GM21737 (cell line): ENCODE results near the gene USP17L26.
"Not testable (repeated sequence)": the region's sequence is repeated elsewhere in the genome, so short reads cannot be mapped to it uniquely, and the experiment has no call there.

Source experiments
- ATAC-seq: cut with Tn5 transposase; IDR thresholded peaks from one replicate; pipeline ENCODE4 v1.9.1; 2021; ENCODE audit warnings: mild to moderate bottlenecking, moderate library complexity; ENCODE audit not compliant: unreplicated experiment

Gene USP17L26, protein sequence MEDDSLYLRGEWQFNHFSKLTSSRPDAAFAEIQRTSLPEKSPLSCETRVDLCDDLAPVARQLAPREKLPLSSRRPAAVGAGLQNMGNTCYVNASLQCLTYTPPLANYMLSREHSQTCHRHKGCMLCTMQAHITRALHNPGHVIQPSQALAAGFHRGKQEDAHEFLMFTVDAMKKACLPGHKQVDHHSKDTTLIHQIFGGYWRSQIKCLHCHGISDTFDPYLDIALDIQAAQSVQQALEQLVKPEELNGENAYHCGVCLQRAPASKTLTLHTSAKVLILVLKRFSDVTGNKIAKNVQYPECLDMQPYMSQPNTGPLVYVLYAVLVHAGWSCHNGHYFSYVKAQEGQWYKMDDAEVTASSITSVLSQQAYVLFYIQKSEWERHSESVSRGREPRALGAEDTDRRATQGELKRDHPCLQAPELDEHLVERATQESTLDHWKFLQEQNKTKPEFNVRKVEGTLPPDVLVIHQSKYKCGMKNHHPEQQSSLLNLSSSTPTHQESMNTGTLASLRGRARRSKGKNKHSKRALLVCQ

DNA sequence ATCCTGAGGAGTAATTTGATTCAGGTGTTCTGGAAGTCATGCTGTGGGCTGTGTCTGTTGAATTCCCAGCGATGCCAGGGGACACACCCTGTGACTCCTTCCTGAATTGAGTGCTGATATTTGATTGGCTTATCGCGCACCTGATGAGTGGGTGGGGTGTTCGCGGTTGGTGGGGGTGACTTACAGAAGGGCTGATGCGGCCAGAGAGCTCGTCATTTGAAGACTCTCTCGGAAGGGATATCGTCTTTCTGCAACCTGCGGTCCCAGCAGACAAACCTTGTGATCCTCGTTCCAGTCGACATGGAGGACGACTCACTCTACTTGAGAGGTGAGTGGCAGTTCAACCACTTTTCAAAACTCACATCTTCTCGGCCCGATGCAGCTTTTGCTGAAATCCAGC, at the start of gene USP17L26:
USP17L26 (plus strand) TSS at position 301 of the 400 bp plus-strand sequence; CDS start at position 301, 0 bp downstream.
- ATAC-seq: not testable (repeated sequence)

DNA sequence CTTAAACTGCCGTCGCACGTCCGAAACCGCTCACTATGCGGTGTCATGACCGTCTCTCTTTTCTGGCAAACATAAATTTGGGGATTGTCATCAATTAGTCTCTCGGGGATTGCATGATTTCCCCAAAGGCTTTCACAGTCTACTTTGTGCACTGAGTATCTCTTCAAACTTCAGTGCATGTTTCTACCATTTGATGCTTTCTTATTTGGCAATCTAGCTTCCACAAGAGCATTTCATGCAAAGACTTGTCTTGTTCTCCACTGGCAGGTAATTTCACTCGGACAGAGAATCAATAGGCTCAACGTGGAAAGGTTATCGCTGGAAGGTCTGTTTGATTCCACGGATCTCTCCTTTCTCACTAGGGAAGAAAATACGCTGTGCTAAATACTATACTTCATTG, 10.3 kb upstream of the USP17L26 start:
- ATAC-seq: not testable (repeated sequence)

DNA sequence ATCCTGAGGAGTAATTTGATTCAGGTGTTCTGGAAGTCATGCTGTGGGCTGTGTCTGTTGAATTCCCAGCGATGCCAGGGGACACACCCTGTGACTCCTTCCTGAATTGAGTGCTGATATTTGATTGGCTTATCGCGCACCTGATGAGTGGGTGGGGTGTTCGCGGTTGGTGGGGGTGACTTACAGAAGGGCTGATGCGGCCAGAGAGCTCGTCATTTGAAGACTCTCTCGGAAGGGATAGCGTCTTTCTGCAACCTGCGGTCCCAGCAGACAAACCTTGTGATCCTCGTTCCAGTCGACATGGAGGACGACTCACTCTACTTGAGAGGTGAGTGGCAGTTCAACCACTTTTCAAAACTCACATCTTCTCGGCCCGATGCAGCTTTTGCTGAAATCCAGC, 9.6 kb upstream of the USP17L26 start, which contains the start of gene USP17L24:
USP17L24 (plus strand) TSS at position 301 of the 400 bp plus-strand sequence; CDS start at position 301, 0 bp downstream.
- not testable (repeated sequence) for ATAC-seq

DNA sequence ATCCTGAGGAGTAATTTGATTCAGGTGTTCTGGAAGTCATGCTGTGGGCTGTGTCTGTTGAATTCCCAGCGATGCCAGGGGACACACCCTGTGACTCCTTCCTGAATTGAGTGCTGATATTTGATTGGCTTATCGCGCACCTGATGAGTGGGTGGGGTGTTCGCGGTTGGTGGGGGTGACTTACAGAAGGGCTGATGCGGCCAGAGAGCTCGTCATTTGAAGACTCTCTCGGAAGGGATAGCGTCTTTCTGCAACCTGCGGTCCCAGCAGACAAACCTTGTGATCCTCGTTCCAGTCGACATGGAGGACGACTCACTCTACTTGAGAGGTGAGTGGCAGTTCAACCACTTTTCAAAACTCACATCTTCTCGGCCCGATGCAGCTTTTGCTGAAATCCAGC, 4.8 kb upstream of the USP17L26 start, which contains the start of gene USP17L25:
USP17L25 (plus strand) TSS at position 301 of the 400 bp plus-strand sequence; CDS start at position 301, 0 bp downstream.
- not testable (repeated sequence) for ATAC-seq

DNA sequence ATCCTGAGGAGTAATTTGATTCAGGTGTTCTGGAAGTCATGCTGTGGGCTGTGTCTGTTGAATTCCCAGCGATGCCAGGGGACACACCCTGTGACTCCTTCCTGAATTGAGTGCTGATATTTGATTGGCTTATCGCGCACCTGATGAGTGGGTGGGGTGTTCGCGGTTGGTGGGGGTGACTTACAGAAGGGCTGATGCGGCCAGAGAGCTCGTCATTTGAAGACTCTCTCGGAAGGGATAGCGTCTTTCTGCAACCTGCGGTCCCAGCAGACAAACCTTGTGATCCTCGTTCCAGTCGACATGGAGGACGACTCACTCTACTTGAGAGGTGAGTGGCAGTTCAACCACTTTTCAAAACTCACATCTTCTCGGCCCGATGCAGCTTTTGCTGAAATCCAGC, 4.6 kb downstream of the USP17L26 start, which contains the start of gene USP17L5:
USP17L5 (plus strand) TSS at position 301 of the 400 bp plus-strand sequence; CDS start at position 301, 0 bp downstream.
- ATAC-seq: not testable (repeated sequence)

DNA sequence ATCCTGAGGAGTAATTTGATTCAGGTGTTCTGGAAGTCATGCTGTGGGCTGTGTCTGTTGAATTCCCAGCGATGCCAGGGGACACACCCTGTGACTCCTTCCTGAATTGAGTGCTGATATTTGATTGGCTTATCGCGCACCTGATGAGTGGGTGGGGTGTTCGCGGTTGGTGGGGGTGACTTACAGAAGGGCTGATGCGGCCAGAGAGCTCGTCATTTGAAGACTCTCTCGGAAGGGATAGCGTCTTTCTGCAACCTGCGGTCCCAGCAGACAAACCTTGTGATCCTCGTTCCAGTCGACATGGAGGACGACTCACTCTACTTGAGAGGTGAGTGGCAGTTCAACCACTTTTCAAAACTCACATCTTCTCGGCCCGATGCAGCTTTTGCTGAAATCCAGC, 9.4 kb downstream of the USP17L26 start, which contains the start of gene USP17L27:
USP17L27 (plus strand) TSS at position 301 of the 400 bp plus-strand sequence; CDS start at position 301, 0 bp downstream.
- not testable (repeated sequence) for ATAC-seq

DNA sequence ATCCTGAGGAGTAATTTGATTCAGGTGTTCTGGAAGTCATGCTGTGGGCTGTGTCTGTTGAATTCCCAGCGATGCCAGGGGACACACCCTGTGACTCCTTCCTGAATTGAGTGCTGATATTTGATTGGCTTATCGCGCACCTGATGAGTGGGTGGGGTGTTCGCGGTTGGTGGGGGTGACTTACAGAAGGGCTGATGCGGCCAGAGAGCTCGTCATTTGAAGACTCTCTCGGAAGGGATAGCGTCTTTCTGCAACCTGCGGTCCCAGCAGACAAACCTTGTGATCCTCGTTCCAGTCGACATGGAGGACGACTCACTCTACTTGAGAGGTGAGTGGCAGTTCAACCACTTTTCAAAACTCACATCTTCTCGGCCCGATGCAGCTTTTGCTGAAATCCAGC, 14.1 kb downstream of the USP17L26 start, which contains the start of gene USP17L28:
USP17L28 (plus strand) TSS at position 301 of the 400 bp plus-strand sequence; CDS start at position 301, 0 bp downstream.
- not testable (repeated sequence) for ATAC-seq

DNA sequence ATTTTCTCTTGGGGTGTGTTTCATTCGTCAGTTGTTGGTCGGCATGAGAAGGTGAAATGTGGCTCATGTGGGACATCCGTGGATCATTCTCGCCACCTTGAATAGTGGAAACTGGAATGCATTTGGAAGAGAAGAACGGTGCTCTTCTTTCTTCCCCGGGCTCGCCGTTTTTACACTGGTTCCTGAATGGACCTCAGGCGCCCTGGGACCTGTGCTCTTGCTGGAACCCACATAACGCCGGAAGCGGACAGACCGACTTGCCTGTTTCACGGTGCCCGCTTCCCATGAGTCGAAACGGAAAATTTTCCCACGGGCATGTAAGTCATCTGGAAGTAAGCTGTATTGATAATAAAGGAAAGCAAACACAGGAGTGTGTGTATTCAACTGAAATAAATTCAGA, 16.4 kb downstream of the USP17L26 start:
- ATAC-seq: not testable (repeated sequence)

DNA sequence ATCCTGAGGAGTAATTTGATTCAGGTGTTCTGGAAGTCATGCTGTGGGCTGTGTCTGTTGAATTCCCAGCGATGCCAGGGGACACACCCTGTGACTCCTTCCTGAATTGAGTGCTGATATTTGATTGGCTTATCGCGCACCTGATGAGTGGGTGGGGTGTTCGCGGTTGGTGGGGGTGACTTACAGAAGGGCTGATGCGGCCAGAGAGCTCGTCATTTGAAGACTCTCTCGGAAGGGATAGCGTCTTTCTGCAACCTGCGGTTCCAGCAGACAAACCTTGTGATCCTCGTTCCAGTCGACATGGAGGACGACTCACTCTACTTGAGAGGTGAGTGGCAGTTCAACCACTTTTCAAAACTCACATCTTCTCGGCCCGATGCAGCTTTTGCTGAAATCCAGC, 18.9 kb downstream of the USP17L26 start, which contains the start of gene USP17L29:
USP17L29 (plus strand) TSS at position 301 of the 400 bp plus-strand sequence; CDS start at position 301, 0 bp downstream.
- ATAC-seq: not testable (repeated sequence)

DNA sequence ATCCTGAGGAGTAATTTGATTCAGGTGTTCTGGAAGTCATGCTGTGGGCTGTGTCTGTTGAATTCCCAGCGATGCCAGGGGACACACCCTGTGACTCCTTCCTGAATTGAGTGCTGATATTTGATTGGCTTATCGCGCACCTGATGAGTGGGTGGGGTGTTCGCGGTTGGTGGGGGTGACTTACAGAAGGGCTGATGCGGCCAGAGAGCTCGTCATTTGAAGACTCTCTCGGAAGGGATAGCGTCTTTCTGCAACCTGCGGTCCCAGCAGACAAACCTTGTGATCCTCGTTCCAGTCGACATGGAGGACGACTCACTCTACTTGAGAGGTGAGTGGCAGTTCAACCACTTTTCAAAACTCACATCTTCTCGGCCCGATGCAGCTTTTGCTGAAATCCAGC, 28.4 kb downstream of the USP17L26 start, which contains the start of gene USP17L30:
USP17L30 (plus strand) TSS at position 301 of the 400 bp plus-strand sequence; CDS start at position 301, 0 bp downstream.
- ATAC-seq: not testable (repeated sequence)

DNA sequence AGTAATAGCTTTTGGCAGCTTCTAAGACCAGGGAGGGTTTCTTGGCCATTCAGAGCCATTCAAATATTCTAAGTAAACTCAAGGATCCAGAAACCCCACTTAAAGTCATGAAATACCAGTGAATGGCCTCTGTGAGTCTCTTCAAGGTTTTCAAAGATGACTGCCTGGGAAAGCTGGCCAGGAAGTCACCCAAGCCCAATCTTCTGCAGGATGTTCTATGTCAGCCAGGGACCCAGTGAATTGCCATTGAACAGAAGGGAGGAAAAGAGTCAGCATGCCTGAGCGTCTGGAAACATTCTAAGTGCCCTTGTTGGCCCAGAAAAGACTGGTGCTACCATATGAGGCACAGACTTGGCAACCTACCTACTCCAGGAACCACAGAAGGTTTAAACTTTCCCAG, 45.4 kb downstream of the USP17L26 start:
- ATAC-seq: not testable (repeated sequence)

DNA sequence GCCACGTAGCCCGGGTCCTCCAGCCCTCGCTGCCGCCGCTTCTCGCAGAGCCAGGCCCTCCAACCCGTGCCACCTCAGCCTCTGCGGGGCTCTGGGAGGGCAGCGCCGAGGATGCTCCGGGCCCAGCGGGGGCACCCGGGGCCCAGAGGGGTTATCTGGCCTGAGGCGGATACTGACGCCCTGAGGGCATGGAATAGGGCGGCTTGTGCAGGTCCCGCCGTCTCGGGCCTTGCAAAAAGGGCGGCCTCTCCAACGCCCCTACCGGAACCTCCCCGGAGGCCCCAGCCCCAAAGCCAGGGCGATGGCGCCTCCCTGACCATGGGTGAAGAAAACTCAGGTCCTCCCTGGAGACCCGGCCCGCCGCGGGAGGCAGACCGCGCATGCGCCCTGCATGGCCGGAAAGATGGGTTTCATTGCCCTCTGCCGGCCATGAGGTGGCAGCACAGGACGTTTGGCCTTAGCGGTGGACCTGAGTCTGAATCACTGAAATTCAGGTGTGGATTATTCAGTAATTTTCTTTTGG, 46.6 kb downstream of the USP17L26 start:
- not testable (repeated sequence) for ATAC-seq

DNA sequence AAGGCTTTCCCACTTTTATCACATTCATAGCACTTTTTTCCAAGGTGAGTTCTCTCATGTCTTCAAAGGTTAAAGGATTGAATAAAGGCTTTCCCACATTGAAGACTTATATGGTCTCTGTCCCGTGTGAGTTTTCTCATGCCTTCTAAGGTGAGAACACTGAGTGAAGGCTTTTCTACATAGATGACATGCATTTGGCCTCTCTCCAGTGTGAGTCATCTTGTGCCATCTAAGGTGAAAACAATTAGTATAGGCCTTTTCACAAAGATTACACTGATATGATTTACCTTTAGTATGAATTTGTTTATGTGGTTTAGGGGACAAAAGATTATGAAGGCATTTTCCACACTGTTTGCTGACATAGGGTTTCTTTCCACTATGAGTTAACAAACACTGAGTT, 49.7 kb downstream of the USP17L26 start:
- ATAC-seq: no peak
